Astrocyte (in vitro differentiated cells and primary cell): ENCODE results near the gene SEC24D.

Experiments used
- EZH2 ChIP-seq: IDR thresholded peaks from 2 replicates; pipeline ENCODE4 v1.6.1; 2012; ENCODE audit warnings: mild to moderate bottlenecking, low read length, inconsistent platforms; ENCODE audit not compliant: insufficient read depth
- TF ChIP-seq, protein P1 (sequence below): IDR thresholded peaks from 2 replicates; pipeline ENCODE4 v1.5.1; 2011; ENCODE audit warnings: low read depth, mild to moderate bottlenecking, inconsistent platforms, low read length, moderate library complexity; ENCODE audit not compliant: insufficient read depth

DNA sequence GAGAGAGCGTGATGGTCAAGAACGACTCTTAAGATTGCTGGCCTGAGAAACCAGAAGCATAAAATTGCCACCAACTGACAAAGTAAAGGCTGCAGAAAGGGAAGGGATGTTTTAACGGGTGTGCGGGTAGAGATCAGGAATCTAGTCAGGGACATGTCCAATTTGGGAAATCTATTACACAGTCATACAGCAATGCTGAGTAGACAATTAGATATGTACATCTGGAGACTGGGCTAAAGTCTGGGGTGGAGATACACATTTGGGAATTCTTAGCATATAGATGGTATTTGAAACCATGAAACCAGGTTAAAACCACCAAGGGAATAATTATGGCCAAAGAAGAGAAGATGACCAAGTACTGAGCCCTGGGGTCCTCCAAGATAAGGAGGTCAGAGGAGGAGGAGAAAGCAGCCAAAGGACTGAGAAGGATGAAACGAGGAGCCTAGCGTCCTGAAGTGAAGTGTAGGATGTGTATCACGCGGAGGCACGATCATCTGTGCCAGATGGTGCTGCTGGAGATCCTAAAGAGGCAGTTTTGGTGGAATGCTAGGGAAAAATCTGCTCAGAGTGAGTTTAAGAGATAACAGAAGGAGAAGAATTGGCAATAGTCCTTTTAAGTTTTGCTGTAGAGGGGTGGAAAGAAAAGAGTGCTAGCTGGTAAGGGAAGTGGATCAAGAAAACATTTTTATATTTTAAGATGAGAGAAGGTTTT is 36.5 kb downstream of the SEC24D start:
- TF ChIP-seq EZH2 = no peak
- TF ChIP-seq, protein P1, sequence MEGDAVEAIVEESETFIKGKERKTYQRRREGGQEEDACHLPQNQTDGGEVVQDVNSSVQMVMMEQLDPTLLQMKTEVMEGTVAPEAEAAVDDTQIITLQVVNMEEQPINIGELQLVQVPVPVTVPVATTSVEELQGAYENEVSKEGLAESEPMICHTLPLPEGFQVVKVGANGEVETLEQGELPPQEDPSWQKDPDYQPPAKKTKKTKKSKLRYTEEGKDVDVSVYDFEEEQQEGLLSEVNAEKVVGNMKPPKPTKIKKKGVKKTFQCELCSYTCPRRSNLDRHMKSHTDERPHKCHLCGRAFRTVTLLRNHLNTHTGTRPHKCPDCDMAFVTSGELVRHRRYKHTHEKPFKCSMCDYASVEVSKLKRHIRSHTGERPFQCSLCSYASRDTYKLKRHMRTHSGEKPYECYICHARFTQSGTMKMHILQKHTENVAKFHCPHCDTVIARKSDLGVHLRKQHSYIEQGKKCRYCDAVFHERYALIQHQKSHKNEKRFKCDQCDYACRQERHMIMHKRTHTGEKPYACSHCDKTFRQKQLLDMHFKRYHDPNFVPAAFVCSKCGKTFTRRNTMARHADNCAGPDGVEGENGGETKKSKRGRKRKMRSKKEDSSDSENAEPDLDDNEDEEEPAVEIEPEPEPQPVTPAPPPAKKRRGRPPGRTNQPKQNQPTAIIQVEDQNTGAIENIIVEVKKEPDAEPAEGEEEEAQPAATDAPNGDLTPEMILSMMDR = no peak
